ENCODE data around the gene ZNF654. TPM values are rescaled to one million over a fixed set of nuclear protein-coding genes. Genes with fewer than 3 reads are reported as not detected.
A peak's percentile ranks its signal among the peaks of the same experiment; 100 is the strongest.
"Not testable (repeated sequence)": the region's sequence is repeated elsewhere in the genome, so short reads cannot be mapped to it uniquely, and the experiment has no call there.

The ZNF654 gene
- 13.8 and 18.7 TPM in 2 replicates for total RNA-seq

- DNase-seq (ENCODE audit: low read depth, low spot score): peak; percentile 97
Observed at GRCh38 chr3:88058581-88059379, at the start of gene ZNF654, which contains the start of gene CGGBP1. TSS of gene ZNF654 (plus strand) at chr3:88059255. CDS start at chr3:88059320, 65 bp downstream. TSS of gene CGGBP1 (minus strand) at chr3:88059005. CDS start at chr3:88055976, 3,029 bp downstream.

DNA sequence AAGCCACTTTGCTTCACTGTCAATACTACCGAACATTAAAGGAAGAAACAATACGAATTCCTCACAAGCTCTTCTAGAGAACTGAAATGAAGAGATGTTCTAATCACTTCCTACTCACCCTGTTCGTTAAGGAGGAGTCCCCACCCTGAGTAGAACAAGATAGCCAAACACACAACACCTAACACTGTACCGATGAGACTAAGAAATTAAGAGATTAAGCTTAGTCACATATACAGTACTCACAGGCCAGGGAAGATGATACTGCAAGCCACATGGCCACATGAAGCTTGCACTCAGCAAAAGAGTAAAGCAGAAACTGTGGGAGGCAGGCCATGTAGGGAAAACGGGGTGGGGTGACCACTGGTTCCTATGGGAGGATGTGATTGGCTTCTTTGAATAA is 48.2 kb upstream of the ZNF654 start:
- DNase-seq (ENCODE audit: low read depth, low spot score): no peak

GRCh38 chr3:88013592-88013991 is 45.5 kb upstream of the ZNF654 start:
- no peak for DNase-seq (ENCODE audit: low read depth, low spot score)

DNA sequence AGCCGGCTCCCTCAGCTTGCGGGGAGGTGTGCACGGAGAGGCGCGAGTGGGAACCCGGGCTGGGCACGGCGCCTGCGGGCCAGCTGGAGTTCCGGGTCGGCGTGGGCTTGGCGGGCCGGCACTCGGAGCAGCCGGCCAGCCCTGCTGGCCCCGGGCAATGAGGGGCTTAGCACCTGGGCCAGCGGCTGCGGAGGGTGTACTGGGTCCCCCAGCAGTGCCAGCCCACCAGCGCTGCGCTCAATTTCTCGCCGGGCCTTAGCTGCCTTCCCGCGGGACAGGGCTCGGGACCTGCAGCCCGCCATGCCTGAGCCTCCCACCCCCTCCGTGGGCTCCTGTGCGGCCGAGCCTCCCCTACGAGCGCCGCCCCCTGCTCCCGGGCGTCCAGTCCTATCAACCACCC is 43.4 kb upstream of the ZNF654 start:
- DNase-seq (ENCODE audit: low read depth, low spot score): not testable (repeated sequence)

DNA sequence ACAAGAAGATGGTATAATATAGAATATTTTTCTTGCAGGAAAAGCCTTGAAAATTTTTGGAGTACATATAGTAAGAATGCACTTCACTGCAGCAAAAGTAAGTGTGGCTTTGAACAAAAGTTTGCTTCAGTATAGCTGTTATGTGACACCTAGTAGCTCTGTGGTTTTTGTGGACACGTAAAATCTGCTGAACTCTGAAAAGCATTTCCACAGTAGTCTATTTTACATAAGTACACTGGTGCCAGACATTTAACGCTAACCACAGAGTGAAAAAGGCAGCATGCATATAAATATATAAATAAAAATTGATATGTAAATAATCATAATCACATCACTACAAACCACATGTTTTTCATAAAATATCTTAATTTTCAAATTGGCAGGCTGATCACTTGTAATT is 40.0 kb upstream of the ZNF654 start:
- DNase-seq (ENCODE audit: low read depth, low spot score): no peak

- no peak for DNase-seq (ENCODE audit: low read depth, low spot score)
Observed at GRCh38 chr3:88025001-88025552, 34.0 kb upstream of the ZNF654 start.

DNA sequence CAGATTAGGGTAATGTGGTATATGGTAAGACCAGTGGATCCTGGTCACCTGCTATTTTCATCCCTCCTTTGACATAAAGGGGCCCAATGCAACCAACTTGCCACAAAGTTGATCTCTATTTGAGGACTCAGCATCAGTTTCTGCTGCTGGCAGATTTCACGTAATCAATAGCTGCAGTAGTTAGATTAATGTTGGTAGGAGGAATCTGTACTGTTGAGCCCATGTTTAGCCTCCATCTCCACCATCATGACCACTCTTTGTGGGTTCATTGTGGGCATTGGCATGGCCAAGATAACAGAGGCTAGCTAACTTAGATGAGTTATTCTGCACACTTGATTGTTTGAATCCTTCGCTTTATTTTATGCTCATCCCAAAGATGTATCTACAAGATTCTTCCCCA is 30.2 kb upstream of the ZNF654 start:
- DNase-seq (ENCODE audit: low read depth, low spot score): no peak

GRCh38 chr3:88030210-88030609 is 28.8 kb upstream of the ZNF654 start:
- DNase-seq (ENCODE audit: low read depth, low spot score): no peak

DNA sequence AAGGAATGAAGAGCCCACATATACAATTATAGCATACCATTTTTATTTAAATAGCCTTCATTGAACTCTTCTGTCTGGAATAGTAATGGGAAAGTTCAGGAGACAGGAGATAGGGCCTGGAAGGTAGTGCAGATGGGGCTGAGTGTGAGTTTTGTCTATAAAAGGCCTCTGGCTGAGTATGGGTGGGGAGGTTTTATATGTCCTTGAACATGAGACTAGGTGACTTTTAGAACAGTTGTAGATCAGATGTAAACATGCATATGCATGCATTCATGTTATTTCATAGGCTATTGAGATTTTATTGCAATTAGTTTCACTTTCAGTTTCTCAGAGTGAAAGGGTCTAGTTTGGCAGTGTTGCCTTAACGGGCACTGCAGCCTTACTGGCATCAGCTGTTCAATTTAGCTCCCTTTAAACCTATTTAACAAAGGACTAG is 27.4 kb upstream of the ZNF654 start:
- peak; percentile 10 for DNase-seq (ENCODE audit: low read depth, low spot score)

- no peak for DNase-seq (ENCODE audit: low read depth, low spot score)
Observed at GRCh38 chr3:88032245-88032644, 26.8 kb upstream of the ZNF654 start.

DNA sequence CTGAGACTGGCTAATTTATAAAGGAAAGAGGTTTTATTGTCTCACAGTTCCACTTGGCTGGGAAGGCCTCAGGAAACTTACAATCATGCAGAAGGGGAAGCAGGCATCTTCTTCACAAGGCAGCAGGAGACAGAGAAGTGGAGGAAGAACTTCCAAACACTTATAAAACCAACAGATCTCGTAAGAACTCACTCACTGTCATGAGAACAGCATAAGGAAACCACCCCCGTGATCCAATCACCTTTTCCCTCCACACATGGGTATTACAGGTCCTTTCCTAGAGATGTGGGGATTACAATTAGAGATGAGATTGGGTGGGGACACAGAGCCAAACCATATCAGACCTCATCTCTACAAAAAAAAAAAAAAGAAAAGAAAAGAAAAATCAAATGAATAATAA is 26.0 kb upstream of the ZNF654 start:
- DNase-seq (ENCODE audit: low read depth, low spot score): no peak

DNA sequence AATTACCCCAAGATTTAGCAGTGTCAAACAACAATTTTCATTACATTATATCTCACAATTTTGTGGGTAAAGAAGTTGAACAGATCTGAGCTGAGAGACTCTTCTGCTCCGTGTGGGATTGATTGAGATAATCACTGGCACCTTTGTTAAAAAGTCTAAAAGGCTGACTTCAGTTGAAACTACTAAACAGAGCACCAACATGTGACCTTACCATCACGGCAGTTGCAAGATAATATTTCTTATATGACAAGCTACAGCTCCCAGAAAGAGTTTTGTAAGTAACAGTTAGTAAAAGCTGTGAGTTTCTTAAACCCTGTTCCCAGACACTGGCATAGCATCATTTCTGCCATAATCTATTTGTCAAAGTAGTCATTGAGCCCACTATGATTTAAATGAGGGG is 25.2 kb upstream of the ZNF654 start:
- no peak for DNase-seq (ENCODE audit: low read depth, low spot score)

DNA sequence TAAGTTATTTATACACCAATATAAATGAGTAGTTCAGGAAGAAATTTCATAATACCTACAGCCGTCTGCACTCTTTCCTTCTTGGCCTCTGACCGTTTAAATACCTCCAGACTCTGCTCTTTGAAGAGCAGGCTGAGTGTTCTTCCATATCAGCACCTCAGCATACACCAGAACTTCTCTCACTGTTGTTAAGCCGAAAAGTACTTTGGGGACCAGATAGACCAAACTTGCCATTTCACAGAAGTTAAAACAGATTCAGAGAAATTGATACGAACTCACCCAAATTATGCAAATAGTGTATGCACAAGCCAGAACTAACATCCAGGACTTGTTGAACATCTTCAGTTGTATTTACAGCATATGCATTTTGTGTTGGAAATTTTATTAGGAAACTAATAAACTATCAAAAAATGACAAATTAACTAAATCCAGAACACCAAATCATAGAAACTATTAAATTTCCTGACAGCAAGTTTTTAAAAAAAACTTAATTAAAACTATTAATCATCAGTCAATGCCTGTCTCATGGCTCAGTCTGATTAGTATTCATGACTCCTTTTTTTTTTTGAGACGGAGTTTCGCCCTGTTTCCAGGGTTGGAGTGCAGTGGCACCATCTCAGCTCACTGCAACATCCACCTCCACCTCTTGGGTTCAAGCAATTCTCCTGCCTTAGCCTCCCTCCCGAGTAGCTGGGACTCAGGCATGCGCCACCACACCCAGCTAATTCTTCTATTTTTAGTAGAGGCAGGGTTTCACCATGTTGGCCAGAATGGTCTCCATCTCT is 24.4 kb upstream of the ZNF654 start:
- DNase-seq (ENCODE audit: low read depth, low spot score): no peak

GRCh38 chr3:88036221-88036620 is 22.8 kb upstream of the ZNF654 start:
- DNase-seq (ENCODE audit: low read depth, low spot score): no peak

GRCh38 chr3:88038566-88038965 is 20.5 kb upstream of the ZNF654 start:
- no peak for DNase-seq (ENCODE audit: low read depth, low spot score)

DNA sequence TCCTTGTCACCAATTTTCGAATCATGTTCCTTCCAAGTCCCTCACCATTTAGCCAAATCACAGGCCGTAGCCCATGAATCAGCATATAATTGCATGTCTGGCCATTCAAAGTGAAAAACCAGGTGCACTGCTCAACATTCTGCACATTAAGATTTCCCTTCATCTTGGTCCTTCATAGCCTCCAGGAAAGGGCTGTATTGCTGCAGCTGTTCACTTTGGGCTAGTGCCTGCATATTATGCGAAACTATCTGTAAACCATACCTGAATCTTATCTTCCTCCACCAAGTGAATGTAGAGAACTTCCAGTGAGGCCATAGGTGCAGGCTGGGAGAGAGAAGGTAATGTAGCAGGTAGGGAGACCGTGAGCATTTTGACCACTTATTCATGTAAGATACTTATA is 18.5 kb upstream of the ZNF654 start:
- DNase-seq (ENCODE audit: low read depth, low spot score): no peak

GRCh38 chr3:88041005-88041404 is 18.1 kb upstream of the ZNF654 start:
- no peak for DNase-seq (ENCODE audit: low read depth, low spot score)

GRCh38 chr3:88044411-88044810 is 14.6 kb upstream of the ZNF654 start:
- peak; percentile 56 for DNase-seq (ENCODE audit: low read depth, low spot score)

- DNase-seq (ENCODE audit: low read depth, low spot score): no peak
Observed at GRCh38 chr3:88046766-88047165, 12.3 kb upstream of the ZNF654 start.

DNA sequence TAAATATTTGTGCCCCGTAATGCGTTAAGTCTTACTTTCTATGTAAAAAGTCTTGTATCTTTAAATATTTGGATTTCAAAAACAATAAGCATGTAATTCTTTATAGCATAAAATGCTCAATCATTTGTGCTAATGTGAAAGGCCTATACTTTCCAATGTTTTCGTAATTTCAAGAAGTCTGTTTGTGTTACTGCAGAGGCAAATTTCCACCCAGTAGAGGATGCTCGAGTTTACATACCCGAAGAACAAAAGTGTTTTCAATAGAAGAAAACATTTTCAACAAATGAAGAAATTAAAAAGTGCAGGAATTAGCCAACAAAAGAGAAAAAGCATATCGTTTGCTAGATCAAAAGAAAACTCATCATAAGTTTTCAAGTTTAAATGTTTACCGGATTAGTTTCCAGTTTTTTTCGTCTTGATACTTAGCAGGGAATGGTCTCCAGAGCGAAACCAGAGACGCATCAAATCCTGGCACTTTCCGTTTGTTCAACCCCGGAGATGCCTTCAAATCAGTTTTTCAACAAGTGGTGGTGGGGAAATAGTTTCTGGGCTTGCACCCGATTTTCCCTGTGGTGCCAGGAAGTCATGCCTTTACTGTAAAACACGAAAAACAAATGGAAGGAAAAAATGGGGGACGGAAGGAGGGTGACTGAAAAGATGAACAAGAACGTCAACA is 1.3 kb upstream of the ZNF654 start:
- DNase-seq (ENCODE audit: low read depth, low spot score): no peak

DNA sequence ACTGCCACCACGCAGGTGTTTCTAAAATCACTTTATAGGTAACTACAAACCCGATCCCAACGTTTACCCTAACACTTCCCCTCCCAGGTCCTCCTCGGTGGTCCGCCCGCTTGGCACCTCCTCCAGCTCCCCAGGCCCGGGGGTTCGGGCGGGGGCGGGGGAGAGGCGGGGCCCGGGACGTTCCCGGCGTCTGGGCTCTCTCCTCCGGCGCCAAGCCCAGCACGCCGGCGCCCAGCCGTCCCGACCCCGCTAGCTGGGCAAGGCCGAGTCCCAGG is 812 bp upstream of the ZNF654 start:
- DNase-seq (ENCODE audit: low read depth, low spot score): no peak
